Glutamatergic neuron (in vitro differentiated cells): ENCODE measurements around the gene RAPGEF3. TPM values are rescaled to one million over a fixed set of nuclear protein-coding genes. Genes with fewer than 3 reads are reported as not detected.
A peak's percentile ranks its signal among the peaks of the same experiment; 100 is the strongest.

ENCODE experiments used
- DNase-seq: peaks from one replicate; pipeline ENCODE4 v3.0.0; 2022
- H3K27ac Mint-ChIP-seq: one replicate; pipeline ENCODE4 v1.8.0; 2020; ENCODE audit warnings: mild to moderate bottlenecking, mixed read lengths, inconsistent platforms; ENCODE audit not compliant: unreplicated experiment
- H3K27me3 Mint-ChIP-seq: one replicate; pipeline ENCODE4 v1.8.0; 2020; ENCODE audit warnings: mild to moderate bottlenecking, moderate library complexity, mixed read lengths, inconsistent platforms; ENCODE audit not compliant: unreplicated experiment
- H3K36me3 Mint-ChIP-seq: one replicate; pipeline ENCODE4 v1.8.0; 2020; ENCODE audit warnings: mild to moderate bottlenecking, mixed read lengths, inconsistent platforms; ENCODE audit not compliant: unreplicated experiment
- H3K4me1 Mint-ChIP-seq: one replicate; pipeline ENCODE4 v1.8.0; 2020; ENCODE audit warnings: mild to moderate bottlenecking, low read depth, mixed read lengths, inconsistent platforms; ENCODE audit not compliant: unreplicated experiment
- H3K4me3 Mint-ChIP-seq: one replicate; pipeline ENCODE4 v1.8.0; 2020; ENCODE audit warnings: mild to moderate bottlenecking, mixed read lengths, inconsistent platforms; ENCODE audit not compliant: unreplicated experiment
- H3K9me3 Mint-ChIP-seq: one replicate; pipeline ENCODE4 v1.8.0; 2020; ENCODE audit warnings: mild to moderate bottlenecking, moderate library complexity, mixed read lengths, inconsistent platforms; ENCODE audit not compliant: unreplicated experiment
- total RNA-seq: library from RNA; stranded (reverse); fragmentation: NEBNext Ultra II Directional; extraction: Animal tissue kit (Norgen Biotek cat#: 25700); gene quantifications from one replicate; pipeline ENCODE4 v1.2.1, GENCODE V29; 2021; ENCODE audit not compliant: unreplicated experiment
- TF ChIP-seq, protein P1 (sequence below): fragments of 200-600 bp; sonication (generic); IDR thresholded peaks from one replicate; pipeline ENCODE4 v1.5.0; 2021; ENCODE audit not compliant: partially characterized antibody, unreplicated experiment

Gene RAPGEF3
- total RNA-seq, 1 donor from 2014 or later: 0.81 TPM

DNA sequence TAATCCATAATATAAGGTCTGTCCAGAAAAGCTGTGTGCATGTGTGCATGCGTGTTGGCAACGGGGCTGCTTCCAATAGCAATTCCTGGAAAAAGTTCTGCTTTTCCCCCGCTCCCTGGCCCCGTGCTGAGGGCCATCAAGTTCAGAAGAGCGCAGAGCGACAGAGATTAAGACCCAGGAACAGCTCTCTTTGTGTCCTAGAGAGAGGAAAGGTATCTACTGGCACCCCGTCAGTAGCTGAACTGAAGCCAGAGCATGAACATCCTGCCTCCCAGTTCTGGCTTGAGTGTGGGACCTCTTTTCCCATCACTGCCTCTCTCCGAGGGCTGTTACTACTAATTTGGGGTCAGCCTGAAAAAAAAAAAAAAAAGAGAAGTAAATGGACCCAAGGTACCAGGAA, 45.5 kb upstream of the RAPGEF3 start:
- Mint-ChIP-seq H3K4me3 (no peak overlapping the region), H3K9me3 (peaks cover 11% of the 10 kb centered on the region), H3K36me3 (no peaks in the 10 kb centered on the region), H3K4me1 (peaks cover 39% of the 10 kb centered on the region), H3K27me3 (peaks cover 11% of the 10 kb centered on the region), H3K27ac (no peak overlapping the region)
- TF ChIP-seq, protein P1, sequence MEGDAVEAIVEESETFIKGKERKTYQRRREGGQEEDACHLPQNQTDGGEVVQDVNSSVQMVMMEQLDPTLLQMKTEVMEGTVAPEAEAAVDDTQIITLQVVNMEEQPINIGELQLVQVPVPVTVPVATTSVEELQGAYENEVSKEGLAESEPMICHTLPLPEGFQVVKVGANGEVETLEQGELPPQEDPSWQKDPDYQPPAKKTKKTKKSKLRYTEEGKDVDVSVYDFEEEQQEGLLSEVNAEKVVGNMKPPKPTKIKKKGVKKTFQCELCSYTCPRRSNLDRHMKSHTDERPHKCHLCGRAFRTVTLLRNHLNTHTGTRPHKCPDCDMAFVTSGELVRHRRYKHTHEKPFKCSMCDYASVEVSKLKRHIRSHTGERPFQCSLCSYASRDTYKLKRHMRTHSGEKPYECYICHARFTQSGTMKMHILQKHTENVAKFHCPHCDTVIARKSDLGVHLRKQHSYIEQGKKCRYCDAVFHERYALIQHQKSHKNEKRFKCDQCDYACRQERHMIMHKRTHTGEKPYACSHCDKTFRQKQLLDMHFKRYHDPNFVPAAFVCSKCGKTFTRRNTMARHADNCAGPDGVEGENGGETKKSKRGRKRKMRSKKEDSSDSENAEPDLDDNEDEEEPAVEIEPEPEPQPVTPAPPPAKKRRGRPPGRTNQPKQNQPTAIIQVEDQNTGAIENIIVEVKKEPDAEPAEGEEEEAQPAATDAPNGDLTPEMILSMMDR: no peak
- DNase-seq: no peak

DNA sequence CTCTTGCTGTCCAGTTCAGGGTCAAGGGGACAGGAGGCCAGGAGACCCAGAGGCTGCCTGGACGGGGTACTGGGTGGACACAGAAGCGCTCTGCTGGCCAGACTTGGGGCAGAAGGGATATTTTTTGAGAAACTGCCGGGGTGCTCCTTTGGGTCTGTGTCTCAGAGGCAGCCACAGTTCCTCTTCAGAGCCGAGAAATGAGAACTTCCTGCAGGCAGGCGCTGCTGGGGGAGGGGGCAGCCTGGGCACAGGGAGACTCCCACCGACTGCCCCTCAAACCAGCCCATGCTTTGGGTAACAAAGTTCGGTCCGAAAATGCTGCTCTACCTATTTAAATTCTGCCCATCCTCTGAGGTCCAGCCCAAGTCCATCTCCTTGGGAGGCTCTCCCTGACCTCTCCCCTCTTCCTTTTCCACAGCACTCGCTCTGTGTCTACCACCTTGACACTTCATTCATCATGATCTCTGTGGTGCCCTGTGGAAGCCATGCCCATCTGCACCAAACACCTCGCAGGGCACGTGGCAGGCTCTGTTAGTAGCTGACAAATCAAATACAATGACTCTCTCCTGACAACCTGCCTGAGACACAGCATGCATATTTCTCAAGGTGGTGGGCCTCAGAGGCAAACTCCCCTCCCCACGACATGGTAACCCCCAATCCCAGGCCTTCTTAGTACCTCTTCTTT, 44.7 kb upstream of the RAPGEF3 start:
- no peak for DNase-seq
- TF ChIP-seq, protein P1: no peak
- Mint-ChIP-seq H3K4me1 (peaks cover 33% of the 10 kb centered on the region), H3K9me3 (peaks cover 7% of the 10 kb centered on the region), H3K4me3 (peak overlapping the region; percentile 30), H3K27ac (peak overlapping the region; percentile 41), H3K27me3 (peaks cover 11% of the 10 kb centered on the region), H3K36me3 (no peaks in the 10 kb centered on the region)

- H3K9me3 Mint-ChIP-seq: peaks cover 7% of the 10 kb centered on the region
- no peak overlapping the region for H3K4me3 Mint-ChIP-seq
- DNase-seq: no peak
- no peaks in the 10 kb centered on the region for H3K36me3 Mint-ChIP-seq
- no peak overlapping the region for H3K27ac Mint-ChIP-seq
- peaks cover 28% of the 10 kb centered on the region for H3K4me1 Mint-ChIP-seq
- H3K27me3 Mint-ChIP-seq: peaks cover 6% of the 10 kb centered on the region
- TF ChIP-seq, protein P1: peak; percentile 38
These were observed 43.6 kb upstream of the RAPGEF3 start for GRCh38 chr12:47802312-47802711.

GRCh38 chr12:47801904-47802246, 43.2 kb upstream of the RAPGEF3 start:
- Mint-ChIP-seq H3K4me1 (peaks cover 26% of the 10 kb centered on the region), H3K27ac (no peak overlapping the region), H3K4me3 (no peak overlapping the region), H3K36me3 (no peaks in the 10 kb centered on the region), H3K9me3 (peaks cover 4% of the 10 kb centered on the region), H3K27me3 (peaks cover 6% of the 10 kb centered on the region)
- no peak for DNase-seq
- TF ChIP-seq, protein P1: no peak

DNA sequence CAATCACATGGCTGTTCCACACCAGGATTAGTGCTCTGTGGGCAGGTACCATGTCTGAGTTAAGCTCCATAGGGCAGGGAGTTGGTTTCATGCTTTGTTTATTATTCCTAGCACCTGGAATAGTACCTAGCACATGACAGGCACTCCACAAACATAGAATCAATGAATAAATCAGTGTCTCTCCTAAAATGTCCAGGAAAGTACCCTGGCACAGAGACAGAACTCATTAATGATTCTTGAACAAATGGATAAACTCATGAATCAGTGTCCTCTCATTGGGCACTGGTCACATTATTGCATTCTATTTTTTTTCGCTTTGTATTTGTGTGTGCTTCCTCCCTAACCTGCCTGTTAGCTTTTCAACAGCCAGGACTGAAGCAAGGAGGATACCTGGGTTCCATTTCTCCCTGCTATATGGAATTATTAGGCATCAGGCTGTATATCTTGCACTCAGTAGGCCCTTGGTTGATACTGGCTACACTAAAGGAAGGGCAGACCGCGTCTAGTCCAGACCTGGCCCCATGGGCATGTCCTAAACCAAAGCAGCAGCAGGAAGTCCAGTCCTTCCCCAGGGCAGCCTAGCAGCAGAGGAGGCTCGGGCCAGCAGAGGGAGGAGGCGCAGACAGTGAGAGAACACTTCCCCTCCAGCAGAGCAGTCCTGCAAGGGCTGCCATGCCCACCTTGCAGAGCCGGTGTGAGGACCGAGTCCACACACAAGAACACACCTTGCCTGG, 42.7 kb upstream of the RAPGEF3 start:
- no peak for DNase-seq
- Mint-ChIP-seq H3K4me3 (no peak overlapping the region), H3K4me1 (peaks cover 26% of the 10 kb centered on the region), H3K27me3 (peaks cover 4% of the 10 kb centered on the region), H3K9me3 (peaks cover 4% of the 10 kb centered on the region), H3K36me3 (no peaks in the 10 kb centered on the region), H3K27ac (no peak overlapping the region)
- TF ChIP-seq, protein P1: no peak
